SH-SY5Y (cell line): ENCODE data around the gene NME9.

Source experiments
- GATA2 ChIP-seq: IDR thresholded peaks from 2 replicates; pipeline ENCODE4 v1.6.1; 2011; ENCODE audit warnings: mild to moderate bottlenecking, low read depth, low read length
- GATA3 ChIP-seq: IDR thresholded peaks from 2 replicates; pipeline ENCODE4 v1.6.1; 2011; ENCODE audit warnings: low read depth, mild to moderate bottlenecking, low read length, moderate library complexity

NME9 gene

GRCh38 chr3:138351916-138352550, 22.4 kb upstream of the NME9 start:
- TF ChIP-seq GATA2 (no peak), GATA3 (no peak)

GRCh38 chr3:138351151-138351550, 21.5 kb upstream of the NME9 start:
- TF ChIP-seq GATA2 (no peak), GATA3 (no peak)

- TF ChIP-seq GATA3 (no peak), GATA2 (no peak)
Observed at GRCh38 chr3:138349926-138350665, 20.4 kb upstream of the NME9 start.

GRCh38 chr3:138348754-138349739, 19.4 kb upstream of the NME9 start:
- TF ChIP-seq GATA2: no peak
- TF ChIP-seq GATA3: no peak

GRCh38 chr3:138347960-138348753, 18.5 kb upstream of the NME9 start, which contains the start of gene MRAS:
TSS of gene MRAS (plus strand) at chr3:138348579. CDS start at chr3:138372884, 24,305 bp downstream.
- no peak for TF ChIP-seq GATA3
- TF ChIP-seq GATA2: no peak

GRCh38 chr3:138344754-138345153, 15.1 kb upstream of the NME9 start:
- TF ChIP-seq GATA2 (no peak), GATA3 (no peak)

GRCh38 chr3:138340511-138340910, 10.9 kb upstream of the NME9 start:
- TF ChIP-seq GATA3 (no peak), GATA2 (no peak)

GRCh38 chr3:138338811-138339210, 9.2 kb upstream of the NME9 start:
- TF ChIP-seq GATA3 (no peak), GATA2 (no peak)

- TF ChIP-seq GATA2: no peak
- TF ChIP-seq GATA3: no peak
Observed at GRCh38 chr3:138338244-138338643, 8.6 kb upstream of the NME9 start.

- TF ChIP-seq GATA3 (no peak), GATA2 (no peak)
Observed at GRCh38 chr3:138336454-138336999, 6.9 kb upstream of the NME9 start.

GRCh38 chr3:138334608-138335007, 5.0 kb upstream of the NME9 start:
- TF ChIP-seq GATA2 (no peak), GATA3 (no peak)

GRCh38 chr3:138332472-138333073, 2.9 kb upstream of the NME9 start:
- TF ChIP-seq GATA2 (no peak), GATA3 (no peak)

GRCh38 chr3:138331143-138331894, 1.7 kb upstream of the NME9 start:
- TF ChIP-seq GATA3 (no peak), GATA2 (no peak)
